Testis (tissue), 3 donors: ENCODE results near the gene MED17. TPM values are rescaled to one million over a fixed set of nuclear protein-coding genes. Genes with fewer than 3 reads are reported as not detected.
"Not testable (repeated sequence)": the region's sequence is repeated elsewhere in the genome, so short reads cannot be mapped to it uniquely, and the experiment has no call there.

Source experiments
- DNase-seq: peaks from one replicate; pipeline ENCODE4 v3.0.0-alpha.2; 2019
- H3K27ac ChIP-seq, 2 donors: fragments of 200-600 bp; sonication (generic); one replicate each; pipeline ENCODE4 v1.5.1; 2019
- H3K27me3 ChIP-seq: fragments of 200-600 bp; sonication (generic); one replicate; pipeline ENCODE4 v1.5.1; 2019
- H3K36me3 ChIP-seq: fragments of 200-600 bp; sonication (generic); one replicate; pipeline ENCODE4 v1.5.1; 2017; ENCODE audit warnings: low read depth; ENCODE audit errors: missing control alignments
- H3K4me1 ChIP-seq: fragments of 200-600 bp; sonication (generic); one replicate; pipeline ENCODE4 v1.5.1; 2019
- H3K4me3 ChIP-seq, 2 donors: fragments of 200-600 bp; sonication (generic); one replicate each; pipeline ENCODE4 v1.5.1; 2017 to 2019
- H3K9me3 ChIP-seq: fragments of 200-600 bp; sonication (generic); one replicate; pipeline ENCODE4 v1.5.1; 2017
- CTCF ChIP-seq, 3 experiments: fragments of 450-650 bp in 2 of 3; fragments of 200-600 bp in 1 of 3; sonication (generic) in 1 of 3; IDR thresholded peaks; one replicate each; pipeline ENCODE4 v1.5.1; 2016 to 2019; ENCODE audit warnings: antibody characterized with exemption in 3 of 3, mild to moderate bottlenecking in 2 of 3, moderate library complexity in 1 of 3
- POLR2A ChIP-seq: fragments of 450-650 bp; IDR thresholded peaks from one replicate; pipeline ENCODE4 v1.6.1; 2017; ENCODE audit warnings: antibody characterized with exemption, mild to moderate bottlenecking, moderate library complexity
- WGBS, 2 donors: methylation state at CpG; one replicate each; pipeline ENCODE4 v1.1.5; 2018; 5-methylcytosine and 5-hydroxymethylcytosine counted together
- intact Hi-C: fragments of 100-400 bp; cut with DNase I; formaldehyde crosslinking; loops from one replicate; pipeline ENCODE4 v1.15.1; 2023; ENCODE audit warnings: low total_unique reads
- polyA plus RNA-seq: library from polyadenylated mRNA; stranded (reverse); fragments of 350-450 nt; fragmentation: Illumina TruSeq; extraction: RNeasy Lipid Tissue Mini Kit (QIAGEN cat#74804); gene quantifications from one replicate; pipeline ENCODE4 v1.2.3, GENCODE V29; 2014; ENCODE audit warnings: low read depth, low replicate concordance; ENCODE audit not compliant: insufficient read depth
- total RNA-seq, 2 donors: library from RNA; depleted of rRNA; stranded (reverse); fragments of >200 nt; gene quantifications; one replicate each; pipeline ENCODE4 v1.2.3, GENCODE V29; 2016

MED17 gene
- total and polyA plus RNA-seq, 3 donors from 2014 or later = 22.4 to 29.8 (median 23.2) TPM

- H3K27me3 ChIP-seq = no peaks in the 10 kb centered on the region
- TF ChIP-seq POLR2A (no peak), CTCF (IDR thresholded peaks at IDR 0.05) (no peak)
- H3K4me3 ChIP-seq = no peak overlapping the region
- no peak overlapping the region for H3K27ac ChIP-seq
- 79 to 90% methylated on average over 3 of the region's 3 CpGs for WGBS, 2 donors
- DNase-seq = no peak
- H3K36me3 ChIP-seq = no peaks in the 10 kb centered on the region
- H3K9me3 ChIP-seq = no peaks in the 10 kb centered on the region
- intact Hi-C loops = no loop called here
- no peaks in the 10 kb centered on the region for H3K4me1 ChIP-seq
These were observed 26.8 kb upstream of the MED17 start for GRCh38 chr11:93757301-93757700.

- TF ChIP-seq POLR2A (no peak), CTCF (IDR thresholded peaks at IDR 0.05) (no peak)
- intact Hi-C loops = no loop called here
- DNase-seq = peak; percentile 29
- WGBS, 2 donors = 75 to 78% methylated on average over 11 to 36 of the region's 38 CpGs
- H3K36me3 ChIP-seq = no peaks in the 10 kb centered on the region
- H3K9me3 ChIP-seq = no peaks in the 10 kb centered on the region
- H3K27me3 ChIP-seq = no peaks in the 10 kb centered on the region
- no peak overlapping the region for H3K27ac ChIP-seq
- peak overlapping the region; percentile 13 to 52 for H3K4me3 ChIP-seq
- no peaks in the 10 kb centered on the region for H3K4me1 ChIP-seq
These were observed 25.9 kb upstream of the MED17 start for GRCh38 chr11:93757924-93758865.

- H3K27me3 ChIP-seq, intact Hi-C loops, H3K4me3 ChIP-seq, H3K9me3 ChIP-seq, H3K36me3 ChIP-seq, H3K4me1 ChIP-seq, DNase-seq, H3K27ac ChIP-seq: not testable (repeated sequence)
- WGBS, 2 donors = 86 to 90% methylated on average over 4 of the region's 4 CpGs
These were observed 25.0 kb upstream of the MED17 start for GRCh38 chr11:93759123-93759522.

- Histone ChIP-seq H3K36me3 (no peaks in the 10 kb centered on the region), H3K4me1 (no peaks in the 10 kb centered on the region), H3K27ac (no peak overlapping the region), H3K27me3 (no peaks in the 10 kb centered on the region), H3K4me3 (no peak overlapping the region), H3K9me3 (no peaks in the 10 kb centered on the region)
- TF ChIP-seq CTCF (IDR thresholded peaks at IDR 0.05) = no peak
- TF ChIP-seq POLR2A = no peak
- WGBS, 2 donors = 93 to 94% methylated on average over 1 of the region's 1 CpG
- intact Hi-C loops = no loop called here
- DNase-seq = no peak
These were observed 22.2 kb upstream of the MED17 start for GRCh38 chr11:93761910-93762309.

GRCh38 chr11:93765551-93765950, 18.5 kb upstream of the MED17 start:
- H3K36me3 ChIP-seq = no peaks in the 10 kb centered on the region
- no peaks in the 10 kb centered on the region for H3K9me3 ChIP-seq
- H3K27me3 ChIP-seq = no peaks in the 10 kb centered on the region
- WGBS, 2 donors = 57 to 58% methylated on average over 2 of the region's 2 CpGs
- intact Hi-C loops = no loop called here
- no peaks in the 10 kb centered on the region for H3K4me1 ChIP-seq
- DNase-seq = no peak
- H3K27ac ChIP-seq = no peak overlapping the region
- no peak overlapping the region for H3K4me3 ChIP-seq
- TF ChIP-seq CTCF (IDR thresholded peaks at IDR 0.05) (no peak), POLR2A (no peak)
